IPS-18a (cell line): Measurements from ENCODE around the gene GABPA.

ENCODE experiments used
- H3K27ac ChIP-seq: one replicate; pipeline ENCODE4 v1.5.1; 2013; ENCODE audit warnings: low read length
- H3K27me3 ChIP-seq: one replicate; pipeline ENCODE4 v1.6.1; 2013; ENCODE audit warnings: mild to moderate bottlenecking, low read length; ENCODE audit not compliant: control insufficient read depth, insufficient read depth
- H3K36me3 ChIP-seq: one replicate; pipeline ENCODE4 v1.6.1; 2013; ENCODE audit warnings: low read depth, low read length; ENCODE audit not compliant: control insufficient read depth
- H3K4me1 ChIP-seq: one replicate; pipeline ENCODE4 v1.6.1; 2013; ENCODE audit warnings: low read depth, low read length; ENCODE audit not compliant: control insufficient read depth
- H3K4me3 ChIP-seq: one replicate; pipeline ENCODE4 v1.5.1; 2013; ENCODE audit warnings: low read length
- H3K9ac ChIP-seq: one replicate; pipeline ENCODE4 v1.6.1; 2013; ENCODE audit warnings: mild to moderate bottlenecking, low read length, moderate library complexity
- H3K9me3 ChIP-seq: one replicate; pipeline ENCODE4 v1.6.1; 2013; ENCODE audit warnings: low read depth, low read length; ENCODE audit not compliant: control insufficient read depth

Gene GABPA

DNA sequence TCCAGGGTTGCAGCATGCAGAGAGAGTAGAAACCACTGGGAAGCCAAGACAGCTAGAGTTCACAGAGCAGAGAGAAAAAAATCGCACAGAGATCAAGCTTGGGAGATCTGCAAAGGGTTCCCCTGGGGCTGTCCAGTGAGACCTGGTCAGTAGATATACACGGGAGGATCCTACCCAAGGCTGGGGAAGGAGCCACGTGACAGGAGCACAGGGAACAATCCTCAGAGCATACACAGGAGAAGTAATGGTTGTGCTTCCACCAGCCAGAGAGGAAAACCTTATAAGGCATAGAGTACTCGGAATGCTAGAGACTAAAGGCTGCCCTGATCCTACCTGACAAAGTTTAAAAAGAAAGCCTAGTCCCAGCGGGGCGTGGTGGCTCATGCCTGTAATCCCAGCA is 53.9 kb downstream of the GABPA start:
- Histone ChIP-seq H3K4me3 (no peak overlapping the region), H3K4me1 (peaks cover 4% of the 10 kb centered on the region), H3K9me3 (no peaks in the 10 kb centered on the region), H3K27me3 (no peaks in the 10 kb centered on the region), H3K27ac (no peak overlapping the region), H3K36me3 (no peaks in the 10 kb centered on the region), H3K9ac (no peak overlapping the region)

- Histone ChIP-seq H3K27me3 (no peaks in the 10 kb centered on the region), H3K27ac (no peak overlapping the region), H3K4me3 (no peak overlapping the region), H3K36me3 (no peaks in the 10 kb centered on the region), H3K9ac (no peak overlapping the region), H3K4me1 (peaks cover 4% of the 10 kb centered on the region), H3K9me3 (no peaks in the 10 kb centered on the region)
Observed at GRCh38 chr21:25790122-25790877, 55.5 kb downstream of the GABPA start.

GRCh38 chr21:25790878-25791204 is 56.1 kb downstream of the GABPA start:
- H3K4me1 ChIP-seq = peaks cover 4% of the 10 kb centered on the region
- H3K9me3 ChIP-seq = no peaks in the 10 kb centered on the region
- H3K9ac ChIP-seq = no peak overlapping the region
- H3K27ac ChIP-seq = no peak overlapping the region
- no peaks in the 10 kb centered on the region for H3K27me3 ChIP-seq
- H3K4me3 ChIP-seq = no peak overlapping the region
- no peaks in the 10 kb centered on the region for H3K36me3 ChIP-seq

DNA sequence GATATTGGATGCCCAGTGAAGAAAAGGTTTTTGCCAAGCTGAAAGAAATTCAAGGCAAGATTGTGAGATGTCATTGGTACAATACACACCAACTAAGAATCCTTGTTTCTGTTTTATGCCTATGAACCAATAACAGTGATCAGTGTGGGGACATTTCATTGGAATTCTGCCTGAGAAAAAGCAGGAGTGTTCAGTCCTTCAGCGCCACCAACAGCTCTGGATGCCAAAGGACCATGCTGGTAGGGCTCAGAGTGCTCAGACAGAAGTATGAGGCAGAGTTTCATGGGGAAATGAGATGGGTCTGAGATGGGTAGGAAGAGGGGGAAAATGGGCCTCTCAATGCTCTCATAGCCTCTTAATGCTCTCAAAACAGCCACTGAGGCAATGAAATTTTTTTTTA is 56.5 kb downstream of the GABPA start:
- no peaks in the 10 kb centered on the region for H3K27me3 ChIP-seq
- H3K4me1 ChIP-seq = peaks cover 4% of the 10 kb centered on the region
- no peaks in the 10 kb centered on the region for H3K36me3 ChIP-seq
- no peak overlapping the region for H3K9ac ChIP-seq
- no peak overlapping the region for H3K27ac ChIP-seq
- no peaks in the 10 kb centered on the region for H3K9me3 ChIP-seq
- H3K4me3 ChIP-seq = no peak overlapping the region

- no peak overlapping the region for H3K4me3 ChIP-seq
- H3K9me3 ChIP-seq = no peaks in the 10 kb centered on the region
Observed at GRCh38 chr21:25801217-25802014, 66.6 kb downstream of the GABPA start.

GRCh38 chr21:25806060-25806459 is 71.3 kb downstream of the GABPA start:
- H3K4me3 ChIP-seq = no peak overlapping the region
- H3K27ac ChIP-seq = no peak overlapping the region
- no peaks in the 10 kb centered on the region for H3K9me3 ChIP-seq
- H3K27me3 ChIP-seq = no peaks in the 10 kb centered on the region
- no peaks in the 10 kb centered on the region for H3K36me3 ChIP-seq
- H3K4me1 ChIP-seq = no peaks in the 10 kb centered on the region
- no peak overlapping the region for H3K9ac ChIP-seq

More at GRCh38 chr21:25801217-25802014, 66.6 kb downstream of the GABPA start:
- H3K9ac ChIP-seq = no peak overlapping the region
- H3K36me3 ChIP-seq = no peaks in the 10 kb centered on the region
- H3K27ac ChIP-seq = no peak overlapping the region
- H3K27me3 ChIP-seq = no peaks in the 10 kb centered on the region
- H3K4me1 ChIP-seq = no peaks in the 10 kb centered on the region

GRCh38 chr21:25807191-25807590 is 72.4 kb downstream of the GABPA start:
- H3K4me3 ChIP-seq = no peak overlapping the region
- no peak overlapping the region for H3K9ac ChIP-seq
- H3K27ac ChIP-seq = no peak overlapping the region
- no peaks in the 10 kb centered on the region for H3K36me3 ChIP-seq
- H3K9me3 ChIP-seq = no peaks in the 10 kb centered on the region
- H3K27me3 ChIP-seq = no peaks in the 10 kb centered on the region
- no peaks in the 10 kb centered on the region for H3K4me1 ChIP-seq

- Histone ChIP-seq H3K36me3 (no peaks in the 10 kb centered on the region), H3K27me3 (no peaks in the 10 kb centered on the region), H3K4me3 (no peak overlapping the region), H3K9me3 (no peaks in the 10 kb centered on the region), H3K4me1 (no peaks in the 10 kb centered on the region), H3K9ac (no peak overlapping the region), H3K27ac (no peak overlapping the region)
Observed at GRCh38 chr21:25809013-25809412, 74.2 kb downstream of the GABPA start.

- H3K27me3 ChIP-seq = no peaks in the 10 kb centered on the region
- no peaks in the 10 kb centered on the region for H3K4me1 ChIP-seq
- H3K36me3 ChIP-seq = no peaks in the 10 kb centered on the region
Observed at GRCh38 chr21:25811186-25811585, 76.4 kb downstream of the GABPA start.

GRCh38 chr21:25813917-25814316 is 79.1 kb downstream of the GABPA start:
- no peaks in the 10 kb centered on the region for H3K36me3 ChIP-seq
- no peaks in the 10 kb centered on the region for H3K27me3 ChIP-seq
- no peaks in the 10 kb centered on the region for H3K4me1 ChIP-seq
- no peak overlapping the region for H3K9ac ChIP-seq
- no peak overlapping the region for H3K27ac ChIP-seq
- H3K4me3 ChIP-seq = no peak overlapping the region
- H3K9me3 ChIP-seq = no peaks in the 10 kb centered on the region

More at GRCh38 chr21:25811186-25811585, 76.4 kb downstream of the GABPA start:
- Histone ChIP-seq H3K4me3 (no peak overlapping the region), H3K9ac (no peak overlapping the region), H3K9me3 (no peaks in the 10 kb centered on the region), H3K27ac (no peak overlapping the region)

DNA sequence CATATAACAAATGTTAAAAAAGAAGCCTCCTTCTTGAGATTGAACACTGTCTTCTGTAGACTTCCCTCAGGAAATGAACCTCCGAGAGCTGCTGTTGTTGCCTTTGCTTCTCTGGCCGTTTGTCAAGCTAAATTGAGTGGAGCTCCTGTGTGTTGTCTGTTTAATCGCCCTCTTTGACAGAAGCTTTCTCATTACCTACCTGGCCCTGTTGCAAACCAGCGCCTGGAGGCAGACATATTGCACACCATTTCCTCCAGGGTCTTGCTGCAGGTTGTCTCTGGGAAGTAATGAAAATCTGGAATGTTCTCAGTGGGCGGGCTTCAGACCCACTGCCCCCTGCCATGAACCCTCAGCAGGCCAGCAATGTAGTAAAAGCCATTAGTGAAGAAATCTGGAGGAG is 83.3 kb downstream of the GABPA start:
- H3K27ac ChIP-seq = no peak overlapping the region
- H3K36me3 ChIP-seq = no peaks in the 10 kb centered on the region
- no peak overlapping the region for H3K9ac ChIP-seq
- H3K4me1 ChIP-seq = no peaks in the 10 kb centered on the region
- H3K27me3 ChIP-seq = no peaks in the 10 kb centered on the region
- no peaks in the 10 kb centered on the region for H3K9me3 ChIP-seq
- H3K4me3 ChIP-seq = no peak overlapping the region

- no peak overlapping the region for H3K27ac ChIP-seq
- no peak overlapping the region for H3K4me3 ChIP-seq
Observed at GRCh38 chr21:25818551-25818950, 83.8 kb downstream of the GABPA start.

More at GRCh38 chr21:25818551-25818950, 83.8 kb downstream of the GABPA start:
- no peaks in the 10 kb centered on the region for H3K36me3 ChIP-seq
- no peak overlapping the region for H3K9ac ChIP-seq
- H3K27me3 ChIP-seq = no peaks in the 10 kb centered on the region
- H3K4me1 ChIP-seq = no peaks in the 10 kb centered on the region
- H3K9me3 ChIP-seq = no peaks in the 10 kb centered on the region
